ENCODE data around the gene SBNO2. TPM values are rescaled to one million over a fixed set of nuclear protein-coding genes. Genes with fewer than 3 reads are reported as not detected.

The SBNO2 gene
- total RNA-seq, 5 donors from 2014 or later (not counting 1 experiment from before 2014, with no cell fraction given): 90.2 to 115 (median 106) TPM

GRCh38 chr19:1214862-1215731, 41.0 kb upstream of the SBNO2 start:
- H3K36me3 Mint-ChIP-seq: peaks cover 8% of the 10 kb centered on the region
- no peak overlapping the region for H3K27ac Mint-ChIP-seq
- Histone ChIP-seq H3K27me3 (replicated peaks in 1 of 2; ENCODE audit: control insufficient read depth in 2 of 2, extremely low read depth in 1 of 2, insufficient read depth in 2 of 2, low read length in 1 of 2) (no peaks in the 10 kb centered on the region), H3K4me1 (ENCODE audit: control insufficient read depth in 1 of 2, extremely low read depth in 1 of 2, insufficient read depth in 2 of 2, low read length in 2 of 2) (peaks cover 16 to 37% of the 10 kb centered on the region in 2 experiments), H3K36me3 (ENCODE audit: control insufficient read depth in 2 of 2, extremely low read depth in 1 of 2, insufficient read depth in 1 of 2, low read length in 1 of 2) (peaks cover 8 to 21% of the 10 kb centered on the region in 2 donors), H3K4me3 (ENCODE audit: control insufficient read depth in 1 of 2, extremely low read depth in 1 of 2, low read length in 1 of 2) (no peak overlapping the region), H3K27ac (ENCODE audit: low read length) (peak overlapping the region; percentile 74), H3K9me3 (no peaks in the 10 kb centered on the region)
- ChIA-PET CTCF (no interaction called here), POLR2A (no interaction called here)
- DNase-seq (no peak), ATAC-seq (replicated peaks in 1 of 4) (no peak)
- WGBS (ENCODE audit: insufficient coverage): 96% methylated on average over 20 of the region's 26 CpGs
- no peak overlapping the region for H3K4me3 Mint-ChIP-seq
- H3K27me3 Mint-ChIP-seq: no peaks in the 10 kb centered on the region
- H3K9me3 Mint-ChIP-seq: no peaks in the 10 kb centered on the region
- H3K4me1 Mint-ChIP-seq: peaks cover 25 to 30% (median 28%) of the 10 kb centered on the region in 3 donors

- POLR2A ChIA-PET: no interaction called here
- peak overlapping the region in 2 of 3 donors; percentile 72 to 83 for H3K4me3 Mint-ChIP-seq
- H3K36me3 Mint-ChIP-seq: peaks cover 10% of the 10 kb centered on the region
- 90% methylated on average over 14 of the region's 21 CpGs for WGBS (ENCODE audit: insufficient coverage)
- no peaks in the 10 kb centered on the region for H3K27me3 ChIP-seq (replicated peaks in 1 of 2; ENCODE audit: control insufficient read depth in 2 of 2, extremely low read depth in 1 of 2, insufficient read depth in 2 of 2, low read length in 1 of 2)
- peaks cover 8 to 25% of the 10 kb centered on the region in 2 donors for H3K36me3 ChIP-seq (ENCODE audit: control insufficient read depth in 2 of 2, extremely low read depth in 1 of 2, insufficient read depth in 1 of 2, low read length in 1 of 2)
- ATAC-seq (replicated peaks in 1 of 4) (no peak), DNase-seq (no peak)
- H3K27me3 Mint-ChIP-seq: no peaks in the 10 kb centered on the region
- peak overlapping the region; percentile 74 for H3K27ac ChIP-seq (ENCODE audit: low read length)
- peaks cover 29 to 37% (median 35%) of the 10 kb centered on the region in 3 donors for H3K4me1 Mint-ChIP-seq
- peak overlapping the region; percentile 92 for H3K27ac Mint-ChIP-seq
- H3K9me3 ChIP-seq: no peaks in the 10 kb centered on the region
- H3K9me3 Mint-ChIP-seq: no peaks in the 10 kb centered on the region
- no peak overlapping the region for H3K4me3 ChIP-seq (ENCODE audit: control insufficient read depth in 1 of 2, extremely low read depth in 1 of 2, low read length in 1 of 2)
- CTCF ChIA-PET: interaction anchor here (0.6 kb wide), 2 partner anchors 19 to 48 kb away, joined by 3 read pairs; no protein-coding TSS in a partner anchor
- peaks cover 16 to 45% of the 10 kb centered on the region in 2 experiments for H3K4me1 ChIP-seq (ENCODE audit: control insufficient read depth in 1 of 2, extremely low read depth in 1 of 2, insufficient read depth in 2 of 2, low read length in 2 of 2)
These were observed 40.3 kb upstream of the SBNO2 start for GRCh38 chr19:1214299-1214861.

- Mint-ChIP-seq H3K27ac (peak overlapping the region; percentile 92), H3K9me3 (no peaks in the 10 kb centered on the region), H3K4me3 (peak overlapping the region; percentile 69 to 83 (median 72)), H3K27me3 (no peaks in the 10 kb centered on the region), H3K36me3 (peaks cover 10% of the 10 kb centered on the region), H3K4me1 (peaks cover 29 to 40% (median 38%) of the 10 kb centered on the region in 3 donors)
- POLR2A ChIA-PET: no interaction called here
- DNase-seq (peak in 33 of 35 experiments; percentile 30 to 76 (median 56)), ATAC-seq (replicated peaks in 1 of 4) (peak; percentile 69 to 96 (median 72))
- CTCF ChIA-PET: interaction anchor here (0.6 kb wide), 3 partner anchors 19 to 80 kb away, joined by 3 read pairs; no protein-coding TSS in a partner anchor
- H3K4me3 ChIP-seq (ENCODE audit: control insufficient read depth in 1 of 2, extremely low read depth in 1 of 2, low read length in 1 of 2): peak overlapping the region; percentile 23 to 38
- peaks cover 16 to 52% of the 10 kb centered on the region in 2 experiments for H3K4me1 ChIP-seq (ENCODE audit: control insufficient read depth in 1 of 2, extremely low read depth in 1 of 2, insufficient read depth in 2 of 2, low read length in 2 of 2)
- H3K27ac ChIP-seq (ENCODE audit: low read length): peak overlapping the region; percentile 74
- H3K27me3 ChIP-seq (replicated peaks in 1 of 2; ENCODE audit: control insufficient read depth in 2 of 2, extremely low read depth in 1 of 2, insufficient read depth in 2 of 2, low read length in 1 of 2): no peaks in the 10 kb centered on the region
- H3K9me3 ChIP-seq: no peaks in the 10 kb centered on the region
- H3K36me3 ChIP-seq (ENCODE audit: control insufficient read depth in 2 of 2, extremely low read depth in 1 of 2, insufficient read depth in 1 of 2, low read length in 1 of 2): peaks cover 8 to 25% of the 10 kb centered on the region in 2 donors
- WGBS (ENCODE audit: insufficient coverage): 64% methylated on average over 37 of the region's 39 CpGs
These were observed 39.6 kb upstream of the SBNO2 start for GRCh38 chr19:1213391-1214286.

- ChIA-PET POLR2A (no interaction called here), CTCF (no interaction called here)
- H3K27ac Mint-ChIP-seq: no peak overlapping the region
- ATAC-seq (replicated peaks in 1 of 4) (no peak), DNase-seq (no peak)
- H3K27me3 Mint-ChIP-seq: no peaks in the 10 kb centered on the region
- Histone ChIP-seq H3K36me3 (ENCODE audit: control insufficient read depth in 2 of 2, extremely low read depth in 1 of 2, insufficient read depth in 1 of 2, low read length in 1 of 2) (peaks cover 5 to 17% of the 10 kb centered on the region in 2 donors), H3K27me3 (replicated peaks in 1 of 2; ENCODE audit: control insufficient read depth in 2 of 2, extremely low read depth in 1 of 2, insufficient read depth in 2 of 2, low read length in 1 of 2) (peaks cover 0 to 2% of the 10 kb centered on the region in 2 experiments), H3K9me3 (no peaks in the 10 kb centered on the region), H3K27ac (ENCODE audit: low read length) (no peak overlapping the region), H3K4me3 (ENCODE audit: control insufficient read depth in 1 of 2, extremely low read depth in 1 of 2, low read length in 1 of 2) (no peak overlapping the region), H3K4me1 (ENCODE audit: control insufficient read depth in 1 of 2, extremely low read depth in 1 of 2, insufficient read depth in 2 of 2, low read length in 2 of 2) (peaks cover 16 to 72% of the 10 kb centered on the region in 2 experiments)
- WGBS (ENCODE audit: insufficient coverage): 93% methylated on average over 23 of the region's 33 CpGs
- no peaks in the 10 kb centered on the region for H3K9me3 Mint-ChIP-seq
- peaks cover 41 to 47% (median 46%) of the 10 kb centered on the region in 3 donors for H3K4me1 Mint-ChIP-seq
- H3K4me3 Mint-ChIP-seq: peak overlapping the region in 2 of 3 donors; percentile 28 to 44
- peaks cover 10% of the 10 kb centered on the region for H3K36me3 Mint-ChIP-seq
These were observed 37.6 kb upstream of the SBNO2 start for GRCh38 chr19:1211494-1212234.

- Histone ChIP-seq H3K27me3 (replicated peaks in 1 of 2; ENCODE audit: control insufficient read depth in 2 of 2, extremely low read depth in 1 of 2, insufficient read depth in 2 of 2, low read length in 1 of 2) (peaks cover 0 to 2% of the 10 kb centered on the region in 2 experiments), H3K9me3 (no peaks in the 10 kb centered on the region), H3K27ac (ENCODE audit: low read length) (no peak overlapping the region), H3K4me1 (ENCODE audit: control insufficient read depth in 1 of 2, extremely low read depth in 1 of 2, insufficient read depth in 2 of 2, low read length in 2 of 2) (peaks cover 17 to 77% of the 10 kb centered on the region in 2 experiments), H3K36me3 (ENCODE audit: control insufficient read depth in 2 of 2, extremely low read depth in 1 of 2, insufficient read depth in 1 of 2, low read length in 1 of 2) (peaks cover 5 to 15% of the 10 kb centered on the region in 2 donors), H3K4me3 (ENCODE audit: control insufficient read depth in 1 of 2, extremely low read depth in 1 of 2, low read length in 1 of 2) (no peak overlapping the region)
- H3K27me3 Mint-ChIP-seq: no peaks in the 10 kb centered on the region
- ChIA-PET POLR2A (no interaction called here), CTCF (no interaction called here)
- H3K36me3 Mint-ChIP-seq: peaks cover 10% of the 10 kb centered on the region
- ATAC-seq (replicated peaks in 1 of 4) (no peak), DNase-seq (no peak)
- 100% methylated on average over 1 of the region's 13 CpGs for WGBS (ENCODE audit: insufficient coverage)
- no peaks in the 10 kb centered on the region for H3K9me3 Mint-ChIP-seq
- peak overlapping the region in 1 of 2 donors; percentile 44 for H3K27ac Mint-ChIP-seq
- peaks cover 41 to 49% (median 48%) of the 10 kb centered on the region in 3 donors for H3K4me1 Mint-ChIP-seq
- H3K4me3 Mint-ChIP-seq: peak overlapping the region in 2 of 3 donors; percentile 27 to 34
These were observed 36.1 kb upstream of the SBNO2 start for GRCh38 chr19:1210227-1210538.
